ENCODE results near the gene COL27A1.

The COL27A1 gene

GRCh38 chr9:114206221-114206789 lies 51.0 kb downstream of the COL27A1 start:
- TF ChIP-seq ZNF274 (IDR thresholded peaks at IDR 0.05; ENCODE audit: low read depth, low read length) (no peak), YY1 (IDR thresholded peaks at IDR 0.05; ENCODE audit: insufficient read depth, insufficient read length) (no peak), SUZ12 (IDR thresholded peaks at IDR 0.05; ENCODE audit: extremely low read depth, insufficient read depth, insufficient read length) (no peak)
- H3K4me1 ChIP-seq (ENCODE audit: insufficient read depth, insufficient read length): peaks cover 15% of the 10 kb centered on the region
- H3K36me3 ChIP-seq (ENCODE audit: insufficient read depth, insufficient read length, low read length): peaks cover 87% of the 10 kb centered on the region
- H3K27me3 ChIP-seq (ENCODE audit: insufficient read depth, insufficient read length): no peaks in the 10 kb centered on the region
- peak overlapping the region; percentile 16 for H3K9ac ChIP-seq (ENCODE audit: insufficient read length, low read depth)
- DNase-seq (ENCODE audit: low read depth, low spot score): no peak
- H3K9me3 ChIP-seq (ENCODE audit: insufficient read depth, low read length): no peaks in the 10 kb centered on the region
- no peak overlapping the region for H3K4me3 ChIP-seq (ENCODE audit: insufficient read length, low read depth)

GRCh38 chr9:114207034-114207810 lies 51.9 kb downstream of the COL27A1 start:
- DNase-seq (ENCODE audit: low read depth, low spot score): no peak
- Histone ChIP-seq H3K9ac (ENCODE audit: insufficient read length, low read depth) (peak overlapping the region; percentile 38), H3K4me3 (ENCODE audit: insufficient read length, low read depth) (no peak overlapping the region), H3K4me1 (ENCODE audit: insufficient read depth, insufficient read length) (peaks cover 15% of the 10 kb centered on the region), H3K36me3 (ENCODE audit: insufficient read depth, insufficient read length, low read length) (peaks cover 87% of the 10 kb centered on the region), H3K9me3 (ENCODE audit: insufficient read depth, low read length) (no peaks in the 10 kb centered on the region), H3K27me3 (ENCODE audit: insufficient read depth, insufficient read length) (no peaks in the 10 kb centered on the region)
- TF ChIP-seq SUZ12 (IDR thresholded peaks at IDR 0.05; ENCODE audit: extremely low read depth, insufficient read depth, insufficient read length) (no peak), YY1 (IDR thresholded peaks at IDR 0.05; ENCODE audit: insufficient read depth, insufficient read length) (no peak), ZNF274 (IDR thresholded peaks at IDR 0.05; ENCODE audit: low read depth, low read length) (no peak)

- H3K9ac ChIP-seq (ENCODE audit: insufficient read length, low read depth): no peak overlapping the region
- DNase-seq (ENCODE audit: low read depth, low spot score): no peak
- peaks cover 15% of the 10 kb centered on the region for H3K4me1 ChIP-seq (ENCODE audit: insufficient read depth, insufficient read length)
- H3K4me3 ChIP-seq (ENCODE audit: insufficient read length, low read depth): no peak overlapping the region
- H3K27me3 ChIP-seq (ENCODE audit: insufficient read depth, insufficient read length): no peaks in the 10 kb centered on the region
- H3K36me3 ChIP-seq (ENCODE audit: insufficient read depth, insufficient read length, low read length): peaks cover 87% of the 10 kb centered on the region
- TF ChIP-seq YY1 (IDR thresholded peaks at IDR 0.05; ENCODE audit: insufficient read depth, insufficient read length) (no peak), SUZ12 (IDR thresholded peaks at IDR 0.05; ENCODE audit: extremely low read depth, insufficient read depth, insufficient read length) (no peak), ZNF274 (IDR thresholded peaks at IDR 0.05; ENCODE audit: low read depth, low read length) (no peak)
- no peaks in the 10 kb centered on the region for H3K9me3 ChIP-seq (ENCODE audit: insufficient read depth, low read length)
These were observed 52.5 kb downstream of the COL27A1 start for GRCh38 chr9:114207845-114208244.

- no peak for DNase-seq (ENCODE audit: low read depth, low spot score)
- no peaks in the 10 kb centered on the region for H3K27me3 ChIP-seq (ENCODE audit: insufficient read depth, insufficient read length)
- H3K4me3 ChIP-seq (ENCODE audit: insufficient read length, low read depth): no peak overlapping the region
- H3K9me3 ChIP-seq (ENCODE audit: insufficient read depth, low read length): no peaks in the 10 kb centered on the region
- peaks cover 89% of the 10 kb centered on the region for H3K36me3 ChIP-seq (ENCODE audit: insufficient read depth, insufficient read length, low read length)
- no peak overlapping the region for H3K9ac ChIP-seq (ENCODE audit: insufficient read length, low read depth)
- H3K4me1 ChIP-seq (ENCODE audit: insufficient read depth, insufficient read length): peaks cover 15% of the 10 kb centered on the region
- TF ChIP-seq YY1 (IDR thresholded peaks at IDR 0.05; ENCODE audit: insufficient read depth, insufficient read length) (no peak), ZNF274 (IDR thresholded peaks at IDR 0.05; ENCODE audit: low read depth, low read length) (no peak), SUZ12 (IDR thresholded peaks at IDR 0.05; ENCODE audit: extremely low read depth, insufficient read depth, insufficient read length) (no peak)
These were observed 53.8 kb downstream of the COL27A1 start for GRCh38 chr9:114209151-114209550.

GRCh38 chr9:114210136-114210535 lies 54.8 kb downstream of the COL27A1 start:
- TF ChIP-seq ZNF274 (IDR thresholded peaks at IDR 0.05; ENCODE audit: low read depth, low read length) (no peak), SUZ12 (IDR thresholded peaks at IDR 0.05; ENCODE audit: extremely low read depth, insufficient read depth, insufficient read length) (no peak), YY1 (IDR thresholded peaks at IDR 0.05; ENCODE audit: insufficient read depth, insufficient read length) (no peak)
- H3K27me3 ChIP-seq (ENCODE audit: insufficient read depth, insufficient read length): no peaks in the 10 kb centered on the region
- peaks cover 89% of the 10 kb centered on the region for H3K36me3 ChIP-seq (ENCODE audit: insufficient read depth, insufficient read length, low read length)
- H3K9ac ChIP-seq (ENCODE audit: insufficient read length, low read depth): no peak overlapping the region
- no peak overlapping the region for H3K4me3 ChIP-seq (ENCODE audit: insufficient read length, low read depth)
- no peak for DNase-seq (ENCODE audit: low read depth, low spot score)
- no peaks in the 10 kb centered on the region for H3K9me3 ChIP-seq (ENCODE audit: insufficient read depth, low read length)
- peaks cover 15% of the 10 kb centered on the region for H3K4me1 ChIP-seq (ENCODE audit: insufficient read depth, insufficient read length)

GRCh38 chr9:114210691-114211276 lies 55.4 kb downstream of the COL27A1 start:
- TF ChIP-seq SUZ12 (IDR thresholded peaks at IDR 0.05; ENCODE audit: extremely low read depth, insufficient read depth, insufficient read length) (no peak), ZNF274 (IDR thresholded peaks at IDR 0.05; ENCODE audit: low read depth, low read length) (no peak), YY1 (IDR thresholded peaks at IDR 0.05; ENCODE audit: insufficient read depth, insufficient read length) (no peak)
- H3K9ac ChIP-seq (ENCODE audit: insufficient read length, low read depth): no peak overlapping the region
- H3K36me3 ChIP-seq (ENCODE audit: insufficient read depth, insufficient read length, low read length): peaks cover 89% of the 10 kb centered on the region
- H3K27me3 ChIP-seq (ENCODE audit: insufficient read depth, insufficient read length): no peaks in the 10 kb centered on the region
- DNase-seq (ENCODE audit: low read depth, low spot score): no peak
- H3K9me3 ChIP-seq (ENCODE audit: insufficient read depth, low read length): no peaks in the 10 kb centered on the region
- H3K4me1 ChIP-seq (ENCODE audit: insufficient read depth, insufficient read length): peaks cover 17% of the 10 kb centered on the region
- no peak overlapping the region for H3K4me3 ChIP-seq (ENCODE audit: insufficient read length, low read depth)

- H3K4me1 ChIP-seq (ENCODE audit: insufficient read depth, insufficient read length): peaks cover 3% of the 10 kb centered on the region
- peaks cover 89% of the 10 kb centered on the region for H3K36me3 ChIP-seq (ENCODE audit: insufficient read depth, insufficient read length, low read length)
- H3K27me3 ChIP-seq (ENCODE audit: insufficient read depth, insufficient read length): no peaks in the 10 kb centered on the region
- DNase-seq (ENCODE audit: low read depth, low spot score): no peak
- no peak for TF ChIP-seq SUZ12 (IDR thresholded peaks at IDR 0.05; ENCODE audit: extremely low read depth, insufficient read depth, insufficient read length)
- no peak for TF ChIP-seq ZNF274 (IDR thresholded peaks at IDR 0.05; ENCODE audit: low read depth, low read length)
- no peak for TF ChIP-seq YY1 (IDR thresholded peaks at IDR 0.05; ENCODE audit: insufficient read depth, insufficient read length)
- no peak overlapping the region for H3K9ac ChIP-seq (ENCODE audit: insufficient read length, low read depth)
- no peak overlapping the region for H3K4me3 ChIP-seq (ENCODE audit: insufficient read length, low read depth)
- H3K9me3 ChIP-seq (ENCODE audit: insufficient read depth, low read length): no peaks in the 10 kb centered on the region
These were observed 57.5 kb downstream of the COL27A1 start for GRCh38 chr9:114212826-114213225.

Data from NT2/D1 (cell line).